ENCODE data around the gene ZBTB4.

ZBTB4 gene

GRCh38 chr17:7479213-7480088 is at the start of gene ZBTB4:
TSS of gene ZBTB4 (minus strand) at chr17:7479631. CDS start at chr17:7466801, 12,830 bp downstream.
- peak; percentile 56 for DNase-seq

GRCh38 chr17:7528842-7529241 is 49.4 kb upstream of the ZBTB4 start:
- DNase-seq = no peak

GRCh38 chr17:7523033-7523432 is 43.6 kb upstream of the ZBTB4 start:
- DNase-seq = peak; percentile 55

- DNase-seq = no peak
These were observed 36.6 kb upstream of the ZBTB4 start for GRCh38 chr17:7515911-7516610.

GRCh38 chr17:7513850-7514419 is 34.5 kb upstream of the ZBTB4 start:
- no peak for DNase-seq

GRCh38 chr17:7512824-7513540 is 33.6 kb upstream of the ZBTB4 start:
- no peak for DNase-seq

GRCh38 chr17:7512105-7512504 is 32.7 kb upstream of the ZBTB4 start:
- no peak for DNase-seq

- no peak for DNase-seq
These were observed 31.7 kb upstream of the ZBTB4 start for GRCh38 chr17:7511108-7511507.

GRCh38 chr17:7509937-7510336 is 30.5 kb upstream of the ZBTB4 start:
- DNase-seq = no peak

GRCh38 chr17:7508846-7509245 is 29.4 kb upstream of the ZBTB4 start:
- DNase-seq = no peak

- DNase-seq = no peak
These were observed 28.7 kb upstream of the ZBTB4 start for GRCh38 chr17:7508145-7508544.

- DNase-seq = no peak
These were observed 24.1 kb upstream of the ZBTB4 start for GRCh38 chr17:7503521-7503920.

GRCh38 chr17:7502987-7503386 is 23.6 kb upstream of the ZBTB4 start:
- DNase-seq = no peak

- DNase-seq = no peak
These were observed 22.9 kb upstream of the ZBTB4 start for GRCh38 chr17:7502171-7502847.

GRCh38 chr17:7501729-7502128 is 22.3 kb upstream of the ZBTB4 start:
- DNase-seq = no peak

- no peak for DNase-seq
These were observed 19.7 kb upstream of the ZBTB4 start for GRCh38 chr17:7499161-7499560.

GRCh38 chr17:7497636-7498035 is 18.2 kb upstream of the ZBTB4 start:
- no peak for DNase-seq

- DNase-seq = no peak
These were observed 17.8 kb upstream of the ZBTB4 start for GRCh38 chr17:7497228-7497627.

GRCh38 chr17:7496470-7497183 is 17.2 kb upstream of the ZBTB4 start:
- DNase-seq = no peak

GRCh38 chr17:7495906-7496434 is 16.5 kb upstream of the ZBTB4 start:
- no peak for DNase-seq

GRCh38 chr17:7493941-7494340 is 14.5 kb upstream of the ZBTB4 start:
- DNase-seq = no peak

- no peak for DNase-seq
These were observed 12.2 kb upstream of the ZBTB4 start for GRCh38 chr17:7491583-7491982.

Measured in activated CD4-positive, alpha-beta T cell treated with anti-CD3 and anti-CD28 coated beads, Interleukin-2, Interleukin-6, amounts not matched to agents 100 ng/mL and 50 ng/mL, durations not matched to agents 16 hours and 8 hours (primary cell).